ENCODE measurements around the gene WIPI1. TPM values are rescaled to one million over a fixed set of nuclear protein-coding genes. Genes with fewer than 3 reads are reported as not detected.

The WIPI1 gene
- total RNA-seq, 4 donors from 2014 or later = 71.4 to 131 (median 77.2) TPM

DNA sequence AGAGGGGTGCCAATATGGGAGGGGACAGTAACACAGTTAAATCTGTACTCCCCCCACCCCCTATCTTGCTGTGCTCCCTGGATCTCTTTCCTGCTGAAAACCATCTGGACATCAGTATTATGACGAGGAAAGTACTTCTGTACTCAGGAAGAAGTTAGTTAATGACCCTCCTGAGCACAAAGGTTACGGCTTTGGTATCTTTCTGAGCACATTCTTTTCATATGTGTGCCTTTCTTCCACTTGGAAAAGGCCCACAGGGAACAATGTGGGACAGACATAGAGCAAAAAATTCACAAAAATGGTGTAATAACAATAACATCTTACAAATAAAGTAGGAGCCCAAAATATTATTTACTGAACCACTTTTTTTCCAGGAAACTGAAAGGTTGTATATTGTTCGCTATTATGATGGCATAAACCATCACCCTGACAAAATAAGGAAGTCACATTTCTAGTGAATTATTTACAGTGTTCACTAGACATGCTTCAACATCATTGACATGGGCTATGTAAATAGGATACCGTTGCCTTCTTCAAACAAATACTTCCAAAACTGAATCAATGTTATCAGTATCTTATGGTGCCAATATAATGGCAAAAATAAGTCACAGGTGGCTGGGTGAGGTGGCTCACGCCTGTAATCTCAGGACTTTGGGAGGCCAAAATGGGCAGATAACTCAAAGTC, 5.5 kb downstream of the WIPI1 start:
- Histone ChIP-seq H3K36me3 (peaks cover 0 to 56% (median 15%) of the 10 kb centered on the region in 3 donors), H3K4me3 (no peak overlapping the region), H3K4me1 (peaks cover 0 to 51% (median 34%) of the 10 kb centered on the region in 4 donors), H3K27ac (peak overlapping the region in 3 of 4 donors; percentile 41 to 99 (median 69)), H3K27me3 (no peaks in the 10 kb centered on the region), H3K9me3 (no peaks in the 10 kb centered on the region)
- TF ChIP-seq POLR2A (IDR thresholded peaks at IDR 0.05) = no peak
- TF ChIP-seq EP300 (IDR thresholded peaks at IDR 0.05) = peak in 1 of 2 donors; percentile 52
- TF ChIP-seq CTCF (IDR thresholded peaks at IDR 0.05) = no peak
- WGBS, 2 donors = 71 to 77% methylated on average over 5 of the region's 5 CpGs
- DNase-seq (ENCODE audit: low spot score in 2 of 2) = no peak

GRCh38 chr17:68450801-68451200, 6.5 kb downstream of the WIPI1 start:
- peak overlapping the region in 3 of 4 donors; percentile 41 to 99 (median 69) for H3K27ac ChIP-seq
- 87 to 96% methylated on average over 11 to 14 of the region's 14 CpGs for WGBS, 2 donors
- H3K36me3 ChIP-seq = peaks cover 0 to 66% (median 15%) of the 10 kb centered on the region in 3 donors
- H3K9me3 ChIP-seq = no peaks in the 10 kb centered on the region
- TF ChIP-seq EP300 (IDR thresholded peaks at IDR 0.05) = no peak
- no peak for TF ChIP-seq CTCF (IDR thresholded peaks at IDR 0.05)
- no peak for TF ChIP-seq POLR2A (IDR thresholded peaks at IDR 0.05)
- no peak for DNase-seq (ENCODE audit: low spot score in 2 of 2)
- no peak overlapping the region for H3K4me3 ChIP-seq
- H3K4me1 ChIP-seq = peaks cover 0 to 47% (median 29%) of the 10 kb centered on the region in 4 donors
- H3K27me3 ChIP-seq = no peaks in the 10 kb centered on the region

DNA sequence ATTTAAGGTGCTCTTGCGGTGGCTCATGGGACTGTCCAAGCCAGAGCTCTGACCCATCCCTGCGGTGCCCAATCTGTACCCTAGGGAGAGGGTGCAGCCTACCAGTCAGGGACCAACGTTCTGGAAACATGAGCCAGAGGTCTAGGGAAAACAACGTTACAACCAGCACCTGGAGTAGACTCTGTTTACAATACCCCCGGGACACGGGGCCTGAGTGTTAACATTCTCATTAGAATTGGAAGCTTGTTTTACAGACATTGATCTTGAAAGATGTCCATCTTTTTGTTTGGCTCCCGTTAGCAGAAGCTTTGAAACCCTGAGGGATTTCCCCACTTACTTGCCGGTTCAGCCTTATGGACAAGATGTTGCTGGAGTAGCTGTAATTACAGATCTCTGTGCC, 6.9 kb downstream of the WIPI1 start:
- Histone ChIP-seq H3K27ac (peak overlapping the region in 2 of 4 donors; percentile 69 to 99), H3K36me3 (peaks cover 0 to 70% (median 15%) of the 10 kb centered on the region in 3 donors), H3K4me1 (peaks cover 0 to 47% (median 26%) of the 10 kb centered on the region in 4 donors), H3K27me3 (no peaks in the 10 kb centered on the region), H3K9me3 (no peaks in the 10 kb centered on the region), H3K4me3 (no peak overlapping the region)
- no peak for DNase-seq (ENCODE audit: low spot score in 2 of 2)
- no peak for TF ChIP-seq EP300 (IDR thresholded peaks at IDR 0.05)
- no peak for TF ChIP-seq CTCF (IDR thresholded peaks at IDR 0.05)
- TF ChIP-seq POLR2A (IDR thresholded peaks at IDR 0.05) = no peak
- WGBS, 2 donors = 80 to 90% methylated on average over 8 of the region's 8 CpGs

DNA sequence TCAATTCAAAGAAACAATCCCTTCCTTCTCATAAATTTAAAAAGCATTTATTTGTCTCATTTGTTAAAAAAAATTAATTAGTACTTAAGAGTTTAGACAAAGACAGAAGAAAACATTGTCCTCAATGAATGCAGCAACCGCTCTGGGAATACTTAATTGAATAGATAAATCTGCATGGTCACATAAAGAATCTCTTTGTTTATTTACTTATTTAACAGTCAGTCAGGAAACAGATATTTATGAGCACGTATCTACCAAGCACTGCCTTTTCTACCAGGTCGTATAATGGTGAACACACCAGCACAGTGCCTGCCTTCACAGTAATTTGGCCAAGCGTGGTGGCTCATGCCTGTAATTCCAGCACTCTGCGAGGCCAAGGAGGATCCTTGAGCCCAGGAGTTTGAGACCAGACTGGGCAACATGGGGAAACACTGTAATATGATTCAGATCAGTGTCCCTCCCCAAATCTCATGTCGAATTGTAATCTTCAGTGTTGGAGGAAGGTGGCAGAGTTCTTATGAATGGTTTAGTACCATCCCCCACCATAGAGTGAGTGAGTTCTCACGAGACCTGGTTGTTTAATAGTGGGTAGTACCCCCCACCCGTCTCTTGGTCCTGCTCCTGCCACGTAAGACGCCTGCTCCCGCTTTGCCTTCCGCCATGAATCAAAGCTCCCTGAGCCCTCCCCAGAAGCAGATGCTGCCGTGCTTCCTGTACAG, 8.1 kb downstream of the WIPI1 start:
- WGBS, 2 donors = 82 to 86% methylated on average over 13 of the region's 13 CpGs
- Histone ChIP-seq H3K27me3 (no peaks in the 10 kb centered on the region), H3K27ac (peak overlapping the region in 2 of 4 donors; percentile 39 to 52), H3K36me3 (peaks cover 0 to 73% (median 15%) of the 10 kb centered on the region in 3 donors), H3K4me1 (peaks cover 0 to 47% (median 17%) of the 10 kb centered on the region in 4 donors), H3K9me3 (no peaks in the 10 kb centered on the region), H3K4me3 (no peak overlapping the region)
- TF ChIP-seq POLR2A (IDR thresholded peaks at IDR 0.05) (no peak), CTCF (IDR thresholded peaks at IDR 0.05) (no peak), EP300 (IDR thresholded peaks at IDR 0.05) (no peak)
- no peak for DNase-seq (ENCODE audit: low spot score in 2 of 2)

GRCh38 chr17:68446626-68447041, 10.7 kb downstream of the WIPI1 start:
- 87% methylated on average over 9 of the region's 9 CpGs for WGBS, 2 donors
- peaks cover 0 to 73% (median 15%) of the 10 kb centered on the region in 3 donors for H3K36me3 ChIP-seq
- no peak overlapping the region for H3K4me3 ChIP-seq
- no peak for DNase-seq (ENCODE audit: low spot score in 2 of 2)
- H3K27ac ChIP-seq = peak overlapping the region in 2 of 4 donors; percentile 82 to 84
- TF ChIP-seq EP300 (IDR thresholded peaks at IDR 0.05) (no peak), POLR2A (IDR thresholded peaks at IDR 0.05) (no peak), CTCF (IDR thresholded peaks at IDR 0.05) (no peak)
- H3K27me3 ChIP-seq = no peaks in the 10 kb centered on the region
- peaks cover 0 to 48% (median 16%) of the 10 kb centered on the region in 4 donors for H3K4me1 ChIP-seq
- H3K9me3 ChIP-seq = no peaks in the 10 kb centered on the region

All from tibial nerve (tissue), 4 donors.